Activated CD4-positive, CD25-positive, alpha-beta regulatory T cell (primary cell): Measurements from ENCODE around the gene PSD2.

Experiments
- DNase-seq, 4 experiments: peaks; one replicate each; lab custom pipeline; 2025; lab: John Stamatoyannopoulos, UW

Gene PSD2

DNA sequence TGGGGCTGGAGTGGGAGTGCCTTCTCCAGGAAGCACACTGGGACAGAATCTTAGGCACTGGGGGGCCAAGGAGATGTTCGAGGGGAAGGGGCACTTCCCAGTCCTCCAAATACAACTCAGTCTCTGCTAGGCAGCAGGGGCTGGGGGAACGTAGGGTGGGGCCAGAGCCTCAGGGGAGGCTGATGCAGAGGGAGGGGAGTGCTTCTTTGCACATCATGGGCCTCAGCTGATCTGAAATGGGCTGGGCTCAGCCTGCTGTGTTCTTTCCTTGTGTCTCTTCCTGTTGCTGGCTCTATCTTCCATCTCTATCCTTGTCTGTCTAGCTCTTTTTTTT lies 15.6 kb downstream of the PSD2 start:
- DNase-seq: no peak

DNA sequence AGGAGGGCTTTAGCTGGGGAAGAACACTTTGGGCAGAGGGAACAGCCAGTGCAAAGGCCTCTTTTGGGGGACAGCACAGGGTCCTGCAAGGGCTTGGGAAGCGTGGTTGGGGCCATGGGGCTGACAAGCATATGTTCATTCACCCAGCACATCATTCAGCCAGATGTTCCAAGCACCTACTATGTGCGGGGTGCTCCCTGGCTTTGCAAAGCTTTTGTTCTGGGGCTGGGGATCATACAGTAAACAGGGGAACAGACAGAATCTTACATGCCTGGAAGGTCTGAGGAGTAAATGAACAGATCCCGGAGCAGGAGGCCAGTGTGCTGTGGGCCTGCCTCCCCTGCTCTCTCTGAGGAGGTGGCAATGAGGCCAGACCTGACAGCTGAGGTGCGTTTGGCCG lies 16.7 kb downstream of the PSD2 start:
- no peak for DNase-seq

DNA sequence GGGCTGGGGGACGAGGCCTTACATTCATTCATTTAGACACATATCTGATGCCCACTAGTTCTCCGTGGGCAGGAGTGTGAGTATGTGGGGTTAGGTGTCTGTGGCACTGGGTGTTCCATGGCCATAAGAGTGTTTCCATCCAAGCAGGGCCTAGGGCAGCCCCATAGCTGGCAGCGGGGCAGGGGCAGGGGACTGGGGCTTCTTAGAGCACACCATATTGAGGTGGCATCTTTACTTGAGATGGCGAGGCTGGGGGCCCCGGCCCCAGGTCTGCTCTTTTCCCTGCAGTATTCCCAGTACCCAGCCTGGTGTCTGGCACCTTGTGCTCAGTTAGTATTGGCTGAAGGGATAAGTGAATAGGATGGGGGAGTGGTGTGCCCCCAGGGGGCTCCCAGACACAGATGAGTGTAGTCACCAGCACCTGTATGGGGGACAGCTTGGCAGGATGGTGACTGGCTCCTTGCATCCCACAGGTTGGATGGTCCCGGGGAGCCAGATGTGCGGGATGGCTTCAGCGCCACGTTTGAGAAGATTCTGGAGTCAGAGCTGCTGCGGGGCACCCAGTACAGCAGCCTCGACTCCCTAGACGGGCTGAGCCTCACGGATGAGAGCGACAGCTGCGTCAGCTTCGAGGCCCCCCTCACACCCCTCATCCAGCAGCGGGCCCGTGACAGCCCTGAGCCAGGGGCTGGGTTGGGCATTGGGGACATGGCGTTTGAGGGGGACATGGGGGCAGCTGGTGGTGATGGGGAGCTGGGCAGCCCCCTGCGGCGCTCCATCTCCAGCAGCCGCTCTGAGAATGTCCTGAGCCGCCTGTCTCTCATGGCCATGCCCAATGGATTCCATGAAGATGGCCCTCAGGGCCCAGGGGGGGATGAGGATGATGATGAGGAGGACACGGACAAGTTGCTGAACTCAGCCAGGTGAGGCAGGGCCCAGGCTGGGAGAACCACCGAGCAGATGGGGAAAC lies 17.5 kb downstream of the PSD2 start:
- no peak for DNase-seq

GRCh38 chr5:139814191-139814601 lies 18.6 kb downstream of the PSD2 start:
- DNase-seq: no peak

DNA sequence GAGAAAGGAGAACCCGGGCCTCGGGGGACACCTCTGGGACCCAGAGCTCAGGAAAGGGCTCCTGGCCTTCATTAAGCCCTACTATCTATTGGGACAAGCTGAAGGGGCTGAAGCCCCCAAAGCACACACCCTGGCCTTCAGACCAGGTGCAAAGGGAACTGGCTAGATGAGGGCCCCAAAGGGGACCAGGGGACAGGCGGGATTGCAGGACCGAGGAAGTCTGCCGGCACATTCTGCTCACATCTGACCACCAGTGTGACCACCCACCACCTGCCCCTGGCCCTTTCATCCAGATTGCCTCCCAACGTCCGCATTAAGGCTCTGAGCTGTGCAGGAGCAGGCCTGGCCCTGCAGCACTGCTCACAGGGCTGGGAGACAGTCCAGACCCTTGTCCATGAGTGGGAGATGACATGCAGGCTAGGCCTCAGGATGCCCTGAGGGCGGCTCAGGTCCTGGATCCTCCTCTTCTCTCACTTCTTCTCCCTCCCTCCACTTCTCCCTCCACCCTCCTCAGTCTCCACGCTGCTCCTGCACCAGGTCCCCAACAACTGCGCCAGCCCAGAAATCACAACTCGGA lies 19.2 kb downstream of the PSD2 start:
- no peak for DNase-seq

DNA sequence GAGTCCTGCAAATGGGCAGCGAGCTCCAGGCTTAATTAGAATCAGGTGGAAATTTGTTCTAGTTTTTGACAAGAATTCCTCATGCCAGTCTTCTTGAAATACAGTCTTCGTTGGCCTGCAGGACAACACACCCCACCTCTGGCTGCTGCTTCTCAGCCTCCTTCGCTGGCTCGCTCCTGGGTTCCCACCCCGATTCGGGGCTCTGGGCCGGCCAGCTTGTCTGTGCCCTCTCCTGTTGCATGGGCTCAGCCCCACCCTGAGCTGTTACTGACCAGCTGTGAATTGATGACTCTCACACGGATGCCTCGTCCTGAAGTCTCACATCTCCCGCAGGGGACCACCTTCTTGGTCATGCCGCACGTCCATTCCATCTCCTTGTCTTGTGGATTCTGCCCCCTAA lies 21.0 kb downstream of the PSD2 start:
- DNase-seq: no peak

DNA sequence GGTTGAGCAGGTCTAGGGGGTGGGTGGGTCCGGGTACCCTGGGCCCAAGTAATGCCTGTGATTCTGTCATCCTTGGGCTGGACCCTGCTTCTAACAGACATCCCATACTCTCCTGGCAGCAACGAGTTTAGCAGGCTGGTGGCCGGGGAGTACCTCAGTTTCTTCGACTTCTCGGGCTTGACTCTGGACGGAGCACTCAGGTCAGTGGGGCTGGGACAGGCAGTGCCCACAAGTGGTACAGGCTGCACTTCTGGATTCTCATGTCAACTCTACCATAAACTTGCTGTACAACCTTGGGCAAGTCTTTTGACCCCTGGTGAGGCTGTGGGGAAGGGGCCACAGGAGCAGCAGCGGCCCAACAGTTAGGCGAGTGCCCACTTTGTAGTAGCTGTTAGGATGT lies 21.8 kb downstream of the PSD2 start:
- DNase-seq: no peak

DNA sequence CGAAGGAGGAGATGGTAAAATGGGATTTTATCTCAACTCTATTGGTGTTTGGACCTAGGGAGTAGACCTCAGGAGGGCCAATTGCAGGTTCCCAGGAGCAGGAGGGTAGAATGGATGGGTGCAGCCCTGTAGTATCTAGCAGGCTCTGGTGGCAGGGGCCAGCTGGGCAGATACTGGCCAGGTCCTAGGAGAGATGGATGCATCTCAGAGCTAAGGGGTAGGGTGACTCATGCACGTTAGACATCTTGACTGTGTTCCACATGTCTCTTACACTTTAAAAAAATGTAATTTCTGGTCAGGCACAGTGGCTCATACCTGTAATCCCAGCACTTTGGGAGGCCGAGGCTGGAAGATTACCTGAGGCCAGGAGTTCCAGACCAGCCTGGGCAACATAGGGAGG lies 22.4 kb downstream of the PSD2 start:
- DNase-seq: no peak

DNA sequence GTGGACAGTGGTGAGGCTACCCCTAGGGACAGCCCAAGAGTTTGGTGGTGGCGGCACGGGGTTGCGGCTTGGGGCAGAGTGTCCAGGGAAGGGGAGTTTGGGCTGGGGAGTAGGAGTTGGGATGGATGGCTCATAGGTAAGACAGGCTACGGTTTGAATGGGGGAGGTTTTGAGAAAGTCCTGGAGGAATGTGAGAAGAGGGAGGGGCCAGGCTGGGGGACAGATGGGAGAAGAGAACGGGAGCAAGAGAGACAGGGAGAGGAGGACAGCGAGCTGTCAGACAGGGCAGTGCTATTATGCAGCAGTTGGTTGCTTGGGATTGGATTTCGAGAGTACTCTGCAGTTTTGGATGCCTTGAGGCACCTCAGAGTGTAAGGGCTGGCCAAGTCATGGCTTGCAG lies 24.5 kb downstream of the PSD2 start:
- no peak for DNase-seq

GRCh38 chr5:139820606-139821005 lies 25.0 kb downstream of the PSD2 start:
- no peak for DNase-seq

DNA sequence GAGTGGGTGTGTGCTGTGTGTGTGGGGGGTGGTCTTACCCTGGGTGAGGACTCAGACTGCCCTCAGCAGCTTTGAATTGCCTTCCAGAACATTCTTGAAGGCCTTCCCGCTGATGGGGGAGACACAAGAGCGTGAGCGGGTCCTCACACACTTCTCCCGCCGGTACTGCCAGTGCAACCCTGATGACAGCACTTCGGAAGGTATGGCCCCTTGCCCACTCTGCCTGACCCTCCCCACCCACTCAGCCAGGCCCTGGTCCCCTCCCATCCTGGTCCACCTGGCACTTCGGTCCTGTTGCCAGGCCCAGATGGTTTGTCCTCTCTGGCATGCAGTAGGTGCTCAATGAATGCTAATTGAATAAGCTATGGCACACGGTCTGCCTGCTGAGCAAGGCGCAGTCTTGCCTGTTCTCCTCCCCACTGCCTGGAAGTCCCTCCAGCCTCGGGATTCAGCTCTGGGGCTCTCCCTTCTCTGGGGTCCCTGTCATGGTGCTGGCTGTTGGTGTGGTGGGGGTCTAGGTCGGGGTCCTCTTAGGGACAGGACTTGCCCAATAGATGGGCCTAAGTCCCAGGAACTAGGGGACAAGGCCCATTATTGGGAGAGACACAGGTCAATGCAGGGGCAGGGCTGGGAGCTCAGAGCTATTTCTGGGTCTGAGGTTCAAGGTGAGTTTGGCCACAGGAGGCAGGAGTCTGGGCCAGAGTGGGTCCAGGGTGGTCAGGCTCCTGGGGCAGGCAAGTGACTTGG lies 26.4 kb downstream of the PSD2 start:
- no peak for DNase-seq

DNA sequence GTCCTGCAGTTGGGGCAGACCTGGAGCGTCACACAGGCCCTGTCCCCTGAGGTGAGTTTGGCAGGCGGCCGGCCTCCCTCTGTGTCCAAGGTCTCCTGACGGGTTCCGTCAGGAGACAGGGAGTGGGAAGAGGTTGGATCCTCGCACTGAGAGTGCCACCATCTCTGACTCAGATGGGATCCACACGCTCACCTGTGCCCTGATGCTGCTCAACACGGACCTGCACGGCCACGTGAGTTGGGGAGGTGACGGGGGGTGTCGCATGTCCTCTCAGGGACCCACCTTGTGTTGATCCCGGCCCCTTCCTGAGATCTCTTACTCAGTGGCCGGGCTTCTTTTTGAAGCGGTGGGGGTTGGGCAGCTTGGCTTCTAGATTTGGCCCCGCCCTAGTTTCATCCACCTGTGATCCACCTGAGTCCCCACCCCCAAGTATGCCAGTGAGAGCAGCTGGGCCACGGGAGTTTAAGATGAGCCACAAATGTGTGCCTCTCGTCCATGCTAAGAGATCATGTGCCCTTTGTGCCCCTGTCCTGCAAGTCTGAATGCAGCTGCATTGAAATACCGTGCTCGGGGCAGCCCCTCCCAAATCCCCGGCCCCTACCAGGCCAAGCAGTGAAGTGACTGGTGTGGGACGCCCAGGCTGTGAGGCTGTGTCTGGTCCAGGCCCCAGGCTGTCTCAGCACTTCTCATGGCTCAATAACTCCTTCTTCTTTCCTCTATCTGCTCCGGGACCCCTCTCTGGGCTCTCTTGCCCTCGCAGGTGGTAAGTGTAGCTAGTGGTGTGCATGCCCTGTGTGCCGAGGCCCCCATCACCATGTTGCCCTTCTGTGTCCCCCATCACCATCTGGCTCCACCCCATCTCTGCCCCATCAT lies 27.2 kb downstream of the PSD2 start:
- DNase-seq: no peak

- DNase-seq: no peak
These were observed 28.2 kb downstream of the PSD2 start for GRCh38 chr5:139823757-139824355.

DNA sequence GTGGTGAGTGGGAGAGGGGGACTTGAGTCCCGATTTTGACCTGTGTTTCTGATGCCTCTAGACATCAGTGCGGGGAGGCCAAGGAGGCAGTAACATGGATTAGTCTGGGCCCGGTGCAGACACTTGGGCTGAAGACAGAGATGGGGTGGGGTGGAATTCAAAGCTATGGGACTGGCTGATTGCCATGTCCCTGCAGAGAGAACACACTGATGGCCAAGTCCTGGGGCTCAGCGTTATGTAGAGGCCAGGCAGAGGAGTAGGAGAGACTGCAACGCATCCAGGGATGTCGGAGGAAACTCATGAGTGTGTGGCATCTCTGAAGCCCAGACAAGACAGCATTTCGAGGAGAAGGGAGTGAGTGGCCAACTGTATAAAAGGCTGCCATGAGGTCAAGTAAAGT lies 30.1 kb downstream of the PSD2 start:
- DNase-seq: no peak

GRCh38 chr5:139828207-139828895 lies 32.7 kb downstream of the PSD2 start:
- DNase-seq: no peak

GRCh38 chr5:139829471-139829870 lies 33.9 kb downstream of the PSD2 start:
- no peak for DNase-seq

DNA sequence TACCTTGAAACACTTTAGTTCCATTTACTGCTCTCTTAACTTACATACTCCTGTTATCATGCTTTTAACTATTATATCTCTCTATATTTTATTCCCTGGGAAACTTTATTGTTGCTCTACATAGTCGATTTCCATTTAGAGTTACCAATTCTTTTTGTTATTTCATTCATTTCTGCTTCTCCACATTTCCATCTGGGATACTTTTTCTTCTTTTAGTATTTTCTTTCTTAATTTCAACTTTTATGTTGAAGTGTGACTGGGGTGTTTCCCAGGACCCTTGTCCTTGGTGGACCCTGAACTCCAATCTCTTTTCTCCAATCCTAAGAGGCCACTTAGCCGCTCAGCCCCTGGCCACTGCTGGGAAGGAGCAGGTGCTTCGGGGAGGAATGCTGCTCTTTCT lies 36.0 kb downstream of the PSD2 start:
- DNase-seq: no peak

- DNase-seq: no peak
These were observed 37.9 kb downstream of the PSD2 start for GRCh38 chr5:139833525-139833924.

- no peak for DNase-seq
These were observed 40.0 kb downstream of the PSD2 start for GRCh38 chr5:139835656-139836055.

- no peak for DNase-seq
These were observed 41.0 kb downstream of the PSD2 start for GRCh38 chr5:139836469-139837208.
